T-helper 2 cell treated with Interferon-gamma antibody and Interleukin-4, amounts not matched to agents 5 μg/mL and 100 μg/mL, for 36 hours (primary cell): ENCODE measurements around the gene DTX2.
"Not testable (repeated sequence)": the region's sequence is repeated elsewhere in the genome, so short reads cannot be mapped to it uniquely, and the experiment has no call there.

Experiments
- DNase-seq: peaks from one replicate; pipeline ENCODE4 v3.0.0; 2021; ENCODE audit warnings: low spot score
- H3K27ac Mint-ChIP-seq: one replicate; pipeline ENCODE4 v1.8.0; 2021; ENCODE audit warnings: mild to moderate bottlenecking, mixed read lengths
- H3K27me3 Mint-ChIP-seq: one replicate; pipeline ENCODE4 v1.8.0; 2021; ENCODE audit warnings: low read depth, mixed read lengths
- H3K36me3 Mint-ChIP-seq: one replicate; pipeline ENCODE4 v1.8.0; 2021; ENCODE audit warnings: low read depth, mixed read lengths
- H3K4me1 Mint-ChIP-seq: one replicate; pipeline ENCODE4 v1.8.0; 2021; ENCODE audit warnings: low read depth, mixed read lengths
- H3K4me3 Mint-ChIP-seq: one replicate; pipeline ENCODE4 v1.8.0; 2022; ENCODE audit warnings: mild to moderate bottlenecking, moderate library complexity, mixed read lengths
- H3K9me3 Mint-ChIP-seq: one replicate; pipeline ENCODE4 v1.8.0; 2021; ENCODE audit warnings: mixed read lengths

The DTX2 gene

DNA sequence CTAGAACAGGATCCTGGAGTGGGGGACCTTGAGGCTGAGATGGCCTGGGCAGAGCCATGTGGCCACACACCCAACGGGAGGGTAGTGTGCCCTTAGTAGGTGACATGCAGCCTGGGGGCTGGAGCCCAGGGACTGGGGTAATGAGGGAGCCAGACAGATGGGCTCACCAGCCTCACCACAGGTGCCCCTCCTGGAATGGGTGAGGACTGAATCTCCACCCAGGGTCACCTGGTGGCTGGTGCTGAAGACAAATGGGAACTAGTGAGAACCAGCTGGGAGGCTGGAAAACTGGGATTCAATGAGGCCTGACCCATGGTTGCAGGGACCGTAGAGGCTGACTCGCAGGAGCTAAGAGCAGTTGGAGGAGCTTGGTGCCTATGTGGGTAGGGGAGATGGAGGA lies 30.7 kb upstream of the DTX2 start:
- H3K4me3 Mint-ChIP-seq: no peak overlapping the region
- no peaks in the 10 kb centered on the region for H3K9me3 Mint-ChIP-seq
- no peak for DNase-seq
- no peak overlapping the region for H3K27ac Mint-ChIP-seq
- no peaks in the 10 kb centered on the region for H3K36me3 Mint-ChIP-seq
- no peaks in the 10 kb centered on the region for H3K27me3 Mint-ChIP-seq
- no peaks in the 10 kb centered on the region for H3K4me1 Mint-ChIP-seq

DNA sequence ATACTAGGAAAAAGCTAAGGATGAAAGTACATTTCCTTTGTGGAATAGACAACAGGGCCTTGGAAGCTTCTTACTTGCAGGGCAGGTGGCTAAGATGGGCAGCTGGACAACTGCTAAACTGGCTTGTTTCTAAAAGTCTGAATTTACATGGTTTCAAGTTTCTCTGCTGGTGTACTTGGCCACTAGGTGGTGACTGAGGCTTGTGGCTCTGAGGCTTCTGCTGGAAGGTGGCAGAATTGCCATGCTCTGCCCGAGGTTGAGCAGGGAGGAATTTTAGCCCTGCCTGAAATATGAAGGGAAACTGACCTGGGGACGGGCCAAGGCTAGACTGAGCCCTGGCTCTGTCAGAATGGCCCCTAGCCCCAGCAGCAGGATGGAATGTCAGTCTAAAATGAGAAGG lies 23.6 kb upstream of the DTX2 start:
- H3K27ac Mint-ChIP-seq, H3K36me3 Mint-ChIP-seq: not testable (repeated sequence)

DNA sequence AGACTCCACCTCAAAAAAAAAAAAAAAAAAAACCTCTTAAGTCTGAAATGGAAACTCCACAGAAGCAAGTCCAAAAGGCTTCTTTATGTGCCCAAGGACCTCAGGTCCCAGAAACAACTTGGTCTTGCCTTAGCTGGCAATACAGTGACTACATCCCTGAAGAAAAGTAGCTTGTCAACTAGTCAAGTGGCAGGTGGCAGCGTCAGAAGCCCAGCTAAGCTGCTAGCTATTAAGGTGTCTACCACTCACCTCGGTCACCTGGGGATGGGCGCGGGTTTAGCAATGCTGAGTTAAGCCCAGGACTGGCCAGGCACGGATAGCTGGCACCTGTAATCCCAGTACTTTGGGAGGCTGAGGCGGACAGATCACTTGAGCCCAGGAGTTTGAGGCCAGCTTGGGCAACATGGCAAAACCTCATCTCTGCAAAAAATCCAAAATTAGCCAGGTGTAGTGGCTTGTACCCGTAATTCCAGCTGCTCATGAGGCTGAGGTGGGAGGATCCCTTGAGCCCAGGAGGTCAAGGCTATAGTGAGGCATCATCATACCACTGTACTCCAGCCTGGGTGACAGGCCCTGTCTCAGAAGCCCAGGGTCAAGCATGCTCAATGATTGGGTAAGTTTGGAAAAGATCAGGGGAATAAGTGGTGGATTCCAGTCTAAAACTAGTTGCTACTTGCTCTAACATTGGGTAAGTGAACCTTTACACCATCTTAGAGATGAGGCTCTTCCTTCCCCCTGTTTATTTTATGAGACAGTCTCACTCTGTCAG lies 22.2 kb upstream of the DTX2 start:
- H3K9me3 Mint-ChIP-seq, H3K4me1 Mint-ChIP-seq, H3K27me3 Mint-ChIP-seq, H3K27ac Mint-ChIP-seq, H3K36me3 Mint-ChIP-seq, DNase-seq, H3K4me3 Mint-ChIP-seq: not testable (repeated sequence)

More for the DNA sequence above, 23.6 kb upstream of the DTX2 start:
- peak; percentile 51 for DNase-seq
- not testable (repeated sequence) for H3K4me3 Mint-ChIP-seq, H3K27me3 Mint-ChIP-seq, H3K4me1 Mint-ChIP-seq, H3K9me3 Mint-ChIP-seq

- H3K27me3 Mint-ChIP-seq, H3K4me3 Mint-ChIP-seq, H3K9me3 Mint-ChIP-seq, H3K27ac Mint-ChIP-seq, DNase-seq, H3K4me1 Mint-ChIP-seq, H3K36me3 Mint-ChIP-seq: not testable (repeated sequence)
These were observed 21.1 kb upstream of the DTX2 start for GRCh38 chr7:76440404-76440803.

DNA sequence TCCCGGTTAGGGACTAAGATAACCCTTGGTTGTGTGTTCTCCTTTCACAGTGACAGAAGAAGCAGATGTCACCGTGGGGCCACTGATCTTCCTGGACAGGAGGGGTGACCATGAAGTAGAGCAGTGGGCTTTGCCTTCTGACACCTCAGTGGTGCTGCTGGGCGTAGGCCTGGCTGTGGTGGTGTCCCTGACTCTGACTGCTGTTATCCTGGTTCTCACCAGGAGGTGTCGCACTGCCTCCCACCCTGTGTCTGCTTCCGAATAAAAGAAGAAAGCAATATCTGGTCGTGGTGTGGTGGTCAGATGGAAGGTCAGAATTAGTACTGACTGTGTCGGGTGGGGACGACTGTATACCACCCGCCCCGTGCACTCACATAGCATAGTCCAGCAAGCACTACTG lies 19.7 kb upstream of the DTX2 start:
- H3K27me3 Mint-ChIP-seq, H3K36me3 Mint-ChIP-seq, H3K9me3 Mint-ChIP-seq, DNase-seq, H3K4me3 Mint-ChIP-seq, H3K4me1 Mint-ChIP-seq, H3K27ac Mint-ChIP-seq: not testable (repeated sequence)

- H3K4me1 Mint-ChIP-seq, H3K36me3 Mint-ChIP-seq, H3K9me3 Mint-ChIP-seq, H3K4me3 Mint-ChIP-seq, H3K27ac Mint-ChIP-seq, DNase-seq, H3K27me3 Mint-ChIP-seq: not testable (repeated sequence)
These were observed 18.7 kb upstream of the DTX2 start for GRCh38 chr7:76442664-76443446.

DNA sequence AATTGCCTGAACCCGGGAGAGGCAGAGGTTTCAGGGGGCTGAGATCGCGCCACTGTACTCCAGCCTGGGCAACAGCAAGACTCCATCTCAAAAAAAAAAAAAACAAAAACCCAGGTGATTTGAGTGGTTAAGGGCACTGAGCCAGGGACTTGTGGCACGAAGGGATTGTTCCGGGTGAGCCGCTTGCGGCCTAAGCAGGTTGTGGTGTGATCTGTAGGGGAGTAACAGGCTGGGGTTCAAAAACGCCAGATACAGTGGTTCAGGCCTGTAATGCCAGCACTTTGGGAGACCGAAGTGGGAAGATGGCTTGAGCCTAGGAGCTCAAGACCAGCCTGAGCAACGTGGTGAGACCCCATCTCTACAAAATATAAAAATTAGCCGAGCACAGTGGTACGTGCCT lies 17.7 kb upstream of the DTX2 start:
- H3K9me3 Mint-ChIP-seq, DNase-seq, H3K36me3 Mint-ChIP-seq, H3K27me3 Mint-ChIP-seq, H3K4me1 Mint-ChIP-seq: not testable (repeated sequence)
- Mint-ChIP-seq H3K27ac (peak overlapping the region; percentile 68), H3K4me3 (peak overlapping the region; percentile 24)

DNA sequence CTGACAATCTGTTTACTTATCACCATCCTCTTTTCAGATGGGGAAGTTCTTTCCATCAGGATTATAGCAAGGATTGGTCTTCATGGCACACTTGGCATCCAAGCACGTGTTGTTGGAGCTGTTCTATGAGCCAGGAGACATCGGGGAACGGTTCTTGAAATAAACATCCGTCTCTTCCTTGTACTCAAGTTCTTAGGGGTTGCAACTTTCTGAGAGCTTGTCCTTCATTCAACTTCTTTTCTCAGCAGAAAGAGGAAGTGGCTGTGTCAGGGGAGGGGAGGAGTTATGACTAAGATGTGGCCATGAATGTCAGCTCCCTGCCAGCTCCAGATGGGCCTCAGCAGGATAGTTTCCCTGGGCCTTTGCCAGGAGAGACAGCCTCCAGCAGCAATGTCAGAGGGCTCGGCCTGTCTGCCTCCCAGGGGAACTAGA lies 15.9 kb upstream of the DTX2 start:
- DNase-seq, H3K4me1 Mint-ChIP-seq, H3K27me3 Mint-ChIP-seq, H3K36me3 Mint-ChIP-seq, H3K9me3 Mint-ChIP-seq: not testable (repeated sequence)
- Mint-ChIP-seq H3K27ac (peak overlapping the region; percentile 80), H3K4me3 (peak overlapping the region; percentile 48)

- H3K36me3 Mint-ChIP-seq, H3K4me1 Mint-ChIP-seq, H3K27ac Mint-ChIP-seq, DNase-seq, H3K4me3 Mint-ChIP-seq, H3K9me3 Mint-ChIP-seq, H3K27me3 Mint-ChIP-seq: not testable (repeated sequence)
These were observed 4.5 kb upstream of the DTX2 start for GRCh38 chr7:76457017-76457416.

DNA sequence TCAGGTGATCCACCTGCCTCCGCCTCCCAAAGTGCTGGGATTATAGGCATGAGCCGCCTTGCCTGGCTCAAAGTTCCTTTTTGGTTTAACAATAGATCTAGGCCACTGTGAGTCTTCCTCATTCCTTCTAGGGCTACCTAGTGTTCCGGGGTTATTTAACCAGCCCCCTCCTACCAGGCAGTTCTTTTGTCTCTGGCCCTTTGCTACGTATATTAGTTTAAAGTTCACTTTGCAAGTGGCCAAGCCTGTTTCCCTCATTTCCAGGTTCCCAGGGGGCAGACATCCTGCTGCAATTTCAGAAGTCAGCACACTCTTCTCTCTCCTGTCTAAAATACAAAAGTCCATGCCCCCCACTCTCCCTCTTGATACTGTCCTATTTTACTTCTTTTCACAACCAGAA lies 3.0 kb upstream of the DTX2 start:
- not testable (repeated sequence) for H3K9me3 Mint-ChIP-seq, H3K4me1 Mint-ChIP-seq, H3K4me3 Mint-ChIP-seq, DNase-seq, H3K27me3 Mint-ChIP-seq, H3K36me3 Mint-ChIP-seq, H3K27ac Mint-ChIP-seq

DNA sequence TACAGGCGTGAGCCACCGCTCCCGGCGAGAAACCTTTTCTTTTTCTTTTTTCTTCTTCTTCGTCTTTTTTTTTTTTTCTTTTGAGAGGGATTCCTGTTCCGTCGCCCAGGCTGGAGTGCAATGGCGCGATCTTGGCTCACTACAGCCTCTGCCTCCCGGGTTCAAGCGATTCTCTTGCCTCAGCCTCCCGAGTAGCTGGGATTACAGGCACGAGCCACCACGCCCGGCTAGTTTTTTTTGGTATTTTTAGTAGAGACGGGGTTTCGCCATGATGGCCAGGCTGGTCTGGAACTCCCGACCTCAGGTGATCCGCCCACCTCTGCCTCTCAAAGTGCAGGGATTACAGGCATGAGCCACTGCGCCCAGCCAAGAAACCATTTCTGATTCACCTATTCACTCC lies 742 bp upstream of the DTX2 start:
- not testable (repeated sequence) for H3K27me3 Mint-ChIP-seq, H3K9me3 Mint-ChIP-seq, H3K27ac Mint-ChIP-seq, DNase-seq, H3K36me3 Mint-ChIP-seq, H3K4me1 Mint-ChIP-seq, H3K4me3 Mint-ChIP-seq

- DNase-seq, H3K9me3 Mint-ChIP-seq, H3K27me3 Mint-ChIP-seq: not testable (repeated sequence)
These were observed 868 bp downstream of the DTX2 start for GRCh38 chr7:76462271-76462882.

DNA sequence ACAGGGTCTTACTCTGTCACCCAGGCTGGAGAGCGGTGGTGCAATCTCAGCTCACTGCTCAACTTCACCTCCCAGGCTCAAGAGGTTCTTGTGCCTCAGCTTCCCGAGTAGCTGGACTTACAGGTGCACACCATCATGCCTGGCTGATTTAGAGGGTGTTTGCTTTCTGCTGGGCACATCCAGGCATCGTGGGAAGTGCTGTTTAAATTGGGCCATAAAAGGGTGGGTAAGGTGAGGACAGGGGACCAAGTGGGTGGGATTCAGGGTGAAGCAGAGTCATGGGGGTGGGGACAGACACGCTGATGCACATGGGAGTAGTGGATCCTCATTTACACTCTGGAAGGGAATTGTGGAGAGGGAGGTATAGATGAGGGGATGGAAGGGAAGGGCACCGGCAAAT lies 3.5 kb downstream of the DTX2 start:
- not testable (repeated sequence) for H3K27ac Mint-ChIP-seq, H3K4me1 Mint-ChIP-seq, H3K27me3 Mint-ChIP-seq, H3K4me3 Mint-ChIP-seq, H3K9me3 Mint-ChIP-seq, H3K36me3 Mint-ChIP-seq, DNase-seq

More at GRCh38 chr7:76462271-76462882, 868 bp downstream of the DTX2 start:
- not testable (repeated sequence) for H3K4me3 Mint-ChIP-seq, H3K27ac Mint-ChIP-seq, H3K4me1 Mint-ChIP-seq, H3K36me3 Mint-ChIP-seq

- not testable (repeated sequence) for H3K36me3 Mint-ChIP-seq, H3K9me3 Mint-ChIP-seq, H3K4me3 Mint-ChIP-seq, H3K27me3 Mint-ChIP-seq, DNase-seq, H3K27ac Mint-ChIP-seq, H3K4me1 Mint-ChIP-seq
These were observed 4.4 kb downstream of the DTX2 start for GRCh38 chr7:76465950-76466349.
